Neural progenitor cell (in vitro differentiated cells): ENCODE data around the gene NUBP2. TPM values are rescaled to one million over a fixed set of nuclear protein-coding genes. Genes with fewer than 3 reads are reported as not detected.

Experiments used
- DNase-seq: peaks from one replicate; pipeline ENCODE4 v3.0.0-alpha.2; 2016; ENCODE audit warnings: low spot score
- H2AFZ ChIP-seq: fragments of 200-600 bp; sonication (generic); replicated peaks from 2 replicates; pipeline ENCODE4 v1.6.1; 2016; ENCODE audit warnings: antibody characterized with exemption
- H3F3A ChIP-seq: fragments of 200-600 bp; sonication (generic); 2 replicates; pipeline ENCODE4 v1.6.1; 2016; ENCODE audit warnings: antibody characterized with exemption, low read depth
- H3K27ac ChIP-seq: fragments of 200-600 bp; sonication (generic); 2 replicates; pipeline ENCODE4 v1.5.1; 2016; ENCODE audit warnings: mild to moderate bottlenecking
- H3K27me3 ChIP-seq: fragments of 200-600 bp; sonication (generic); 2 replicates; pipeline ENCODE4 v1.6.1; 2016; ENCODE audit warnings: mild to moderate bottlenecking, moderate library complexity
- H3K36me3 ChIP-seq: fragments of 200-600 bp; sonication (generic); 2 replicates; pipeline ENCODE4 v1.5.1; 2016
- H3K4me1 ChIP-seq: fragments of 200-600 bp; sonication (generic); 2 replicates; pipeline ENCODE4 v1.6.1; 2016; ENCODE audit warnings: mixed run types
- H3K4me2 ChIP-seq: fragments of 200-600 bp; sonication (generic); 2 replicates; pipeline ENCODE4 v1.6.1; 2016
- H3K4me3 ChIP-seq: fragments of 200-600 bp; sonication (generic); 2 replicates; pipeline ENCODE4 v1.5.1; 2016
- H3K79me2 ChIP-seq: fragments of 200-600 bp; sonication (generic); 2 replicates; pipeline ENCODE4 v1.6.1; 2016; ENCODE audit warnings: low read depth
- H3K9ac ChIP-seq: fragments of 200-600 bp; sonication (generic); 2 replicates; pipeline ENCODE4 v1.6.1; 2016
- H3K9me3 ChIP-seq: fragments of 200-600 bp; sonication (generic); 2 replicates; pipeline ENCODE4 v1.5.1; 2016; ENCODE audit warnings: low read depth
- H4K20me1 ChIP-seq: fragments of 200-600 bp; sonication (generic); 2 replicates; pipeline ENCODE4 v1.6.1; 2016; ENCODE audit warnings: low read depth
- H3K27ac Mint-ChIP-seq: 3 replicates; pipeline ENCODE4 v1.8.0; 2021; ENCODE audit warnings: mixed read lengths
- H3K27me3 Mint-ChIP-seq: 2 replicates; pipeline ENCODE4 v1.8.0; 2022; ENCODE audit warnings: low read depth, mild to moderate bottlenecking, inconsistent platforms, moderate library complexity, mixed read lengths; ENCODE audit not compliant: insufficient read depth
- H3K36me3 Mint-ChIP-seq: 3 replicates; pipeline ENCODE4 v1.8.0; 2021; ENCODE audit warnings: mixed read lengths
- H3K4me1 Mint-ChIP-seq: 3 replicates; pipeline ENCODE4 v1.8.0; 2021; ENCODE audit warnings: mixed read lengths
- H3K4me3 Mint-ChIP-seq: 3 replicates; pipeline ENCODE4 v1.8.0; 2021; ENCODE audit warnings: mild to moderate bottlenecking, moderate library complexity, mixed read lengths
- H3K9me3 Mint-ChIP-seq: 3 replicates; pipeline ENCODE4 v1.8.0; 2020; ENCODE audit warnings: mixed read lengths
- CTCF ChIP-seq: fragments of 200-600 bp; sonication (generic); IDR thresholded peaks from 2 replicates; pipeline ENCODE4 v1.5.1; 2017; ENCODE audit warnings: antibody characterized with exemption, mild to moderate bottlenecking
- EZH2 ChIP-seq: fragments of 200-600 bp; sonication (generic); IDR thresholded peaks from 2 replicates; pipeline ENCODE4 v1.6.1; 2017; ENCODE audit warnings: antibody characterized with exemption, mild to moderate bottlenecking, moderate library complexity
- EZH2phosphoT487 ChIP-seq: fragments of 200-600 bp; sonication (generic); IDR thresholded peaks from 2 replicates; pipeline ENCODE4 v1.6.1; 2017; ENCODE audit warnings: antibody characterized with exemption
- total RNA-seq: library from RNA; depleted of rRNA; stranded (reverse); fragments of >200 nt; gene quantifications from 2 replicates; pipeline ENCODE4 v1.2.3, GENCODE V29; 2015; ENCODE audit warnings: low replicate concordance

NUBP2 gene
- total RNA-seq, 1 donor from 2014 or later, result 22.8 TPM

DNA sequence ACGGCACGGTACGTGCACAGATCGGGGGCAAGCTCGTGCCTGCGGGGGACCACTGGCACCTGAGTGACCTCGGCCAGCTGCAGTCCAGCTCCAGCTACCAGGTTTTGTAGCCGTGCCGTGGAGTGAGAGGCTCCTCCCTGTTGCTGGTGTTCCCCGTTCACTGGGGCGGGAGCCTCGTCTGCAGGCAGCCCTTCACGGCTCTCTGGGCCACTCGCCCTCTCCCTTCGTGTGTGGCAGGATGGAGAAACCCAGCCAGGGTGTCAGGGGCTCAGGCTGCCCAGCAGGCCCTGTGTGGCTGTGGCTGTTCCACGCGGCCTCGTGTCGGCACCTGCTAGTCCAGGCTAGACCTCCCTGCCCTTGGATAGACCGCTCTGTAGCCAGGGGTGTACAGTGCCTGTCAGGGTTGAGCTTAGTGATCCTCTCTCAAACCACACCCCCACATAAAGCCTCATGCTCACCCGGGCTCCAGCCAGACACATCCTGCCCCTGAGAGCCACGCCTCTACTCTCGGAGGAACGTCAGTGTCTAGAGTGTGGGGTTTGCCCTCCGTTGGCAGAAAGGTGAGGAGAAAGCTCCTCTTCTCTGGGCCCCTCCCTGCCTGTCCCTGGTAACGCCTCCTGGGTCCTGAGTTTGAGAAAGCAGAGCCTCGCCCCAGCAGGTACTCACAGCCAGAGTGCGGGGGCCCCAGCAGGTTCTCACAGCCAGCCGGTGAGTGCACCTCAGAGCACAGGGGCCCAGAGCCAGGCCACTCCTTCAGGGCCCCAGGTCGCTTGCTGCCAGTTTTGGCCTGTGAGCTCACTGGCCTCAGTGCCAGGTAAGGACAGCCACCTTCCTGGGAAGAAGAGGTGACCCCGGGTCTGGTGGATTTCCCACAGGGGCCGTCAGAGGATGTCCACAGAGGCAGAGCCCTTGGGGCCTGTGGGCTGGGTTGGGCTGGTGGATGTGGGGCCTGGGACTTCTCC, 39.1 kb upstream of the NUBP2 start:
- Histone ChIP-seq H3K27ac (no peak overlapping the region), H4K20me1 (no peaks in the 10 kb centered on the region), H3K4me1 (no peaks in the 10 kb centered on the region), H2AFZ (no peak overlapping the region), H3K9me3 (no peaks in the 10 kb centered on the region), H3F3A (peaks cover 17% of the 10 kb centered on the region), H3K9ac (no peak overlapping the region), H3K27me3 (no peaks in the 10 kb centered on the region), H3K36me3 (no peaks in the 10 kb centered on the region), H3K4me3 (no peak overlapping the region), H3K4me2 (no peak overlapping the region), H3K79me2 (no peaks in the 10 kb centered on the region)
- Mint-ChIP-seq H3K27ac (no peak overlapping the region), H3K27me3 (no peaks in the 10 kb centered on the region), H3K36me3 (peaks cover 4% of the 10 kb centered on the region), H3K4me1 (no peaks in the 10 kb centered on the region), H3K4me3 (no peak overlapping the region), H3K9me3 (no peaks in the 10 kb centered on the region)
- TF ChIP-seq EZH2, result no peak
- no peak for DNase-seq

- Mint-ChIP-seq H3K27ac (no peak overlapping the region), H3K4me1 (no peaks in the 10 kb centered on the region), H3K4me3 (no peak overlapping the region), H3K36me3 (peaks cover 4% of the 10 kb centered on the region), H3K9me3 (no peaks in the 10 kb centered on the region), H3K27me3 (no peaks in the 10 kb centered on the region)
- H3K79me2 ChIP-seq, result no peaks in the 10 kb centered on the region
- peaks cover 10% of the 10 kb centered on the region for H3F3A ChIP-seq
- no peak overlapping the region for H3K4me3 ChIP-seq
- no peaks in the 10 kb centered on the region for H3K36me3 ChIP-seq
- H3K9me3 ChIP-seq, result no peaks in the 10 kb centered on the region
- H3K4me2 ChIP-seq, result no peak overlapping the region
- no peaks in the 10 kb centered on the region for H3K27me3 ChIP-seq
- no peak for DNase-seq
- no peaks in the 10 kb centered on the region for H4K20me1 ChIP-seq
- no peaks in the 10 kb centered on the region for H3K4me1 ChIP-seq
- no peak for TF ChIP-seq EZH2phosphoT487
- no peak for TF ChIP-seq EZH2
- TF ChIP-seq CTCF, result no peak
- no peak overlapping the region for H3K27ac ChIP-seq
- H3K9ac ChIP-seq, result no peak overlapping the region
- no peak overlapping the region for H2AFZ ChIP-seq
Observed at GRCh38 chr16:1744338-1744840, 38.4 kb upstream of the NUBP2 start.

DNA sequence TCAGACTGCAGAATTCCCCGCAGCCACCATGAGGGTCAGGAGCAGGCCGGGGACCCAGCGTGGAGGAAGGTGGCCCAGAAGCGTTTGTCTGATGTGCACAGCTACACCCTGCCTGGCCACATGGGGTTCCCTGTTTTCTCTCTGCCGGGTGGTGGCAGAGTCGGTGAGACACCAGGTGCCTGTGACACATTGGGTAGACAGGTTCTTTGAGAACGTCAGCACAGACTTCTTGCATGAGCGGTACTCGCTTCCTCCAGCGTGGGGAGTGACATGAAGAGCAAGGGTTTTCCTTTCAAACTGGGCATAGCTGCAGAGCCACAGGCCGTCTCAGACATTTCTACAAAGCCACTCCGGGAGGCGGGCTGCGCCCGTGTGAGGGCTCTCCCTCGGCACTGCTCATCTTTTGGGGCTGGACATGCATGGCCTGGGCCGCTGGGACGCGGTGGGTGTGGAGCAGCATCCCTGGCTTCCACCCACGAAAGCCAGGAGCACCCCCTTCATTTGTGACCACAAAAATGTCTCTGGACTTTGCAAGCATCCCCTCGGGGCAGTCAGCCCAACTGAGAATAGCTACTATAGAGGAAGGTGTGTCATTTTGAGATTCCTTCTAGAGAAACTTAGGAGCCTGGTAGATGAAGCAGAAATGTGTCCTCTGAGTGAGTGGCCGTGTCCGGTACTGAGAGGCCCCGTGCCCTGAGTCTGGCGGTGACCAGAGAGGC, 37.4 kb upstream of the NUBP2 start:
- no peaks in the 10 kb centered on the region for H3K9me3 ChIP-seq
- Mint-ChIP-seq H3K27ac (no peak overlapping the region), H3K4me3 (no peak overlapping the region), H3K36me3 (peaks cover 4% of the 10 kb centered on the region), H3K9me3 (no peaks in the 10 kb centered on the region), H3K4me1 (no peaks in the 10 kb centered on the region), H3K27me3 (no peaks in the 10 kb centered on the region)
- no peaks in the 10 kb centered on the region for H4K20me1 ChIP-seq
- TF ChIP-seq EZH2, result no peak
- TF ChIP-seq CTCF, result no peak
- H2AFZ ChIP-seq, result no peak overlapping the region
- H3F3A ChIP-seq, result peaks cover under 1% of the 10 kb centered on the region
- no peak overlapping the region for H3K4me3 ChIP-seq
- H3K9ac ChIP-seq, result no peak overlapping the region
- no peak overlapping the region for H3K27ac ChIP-seq
- no peak for DNase-seq
- H3K36me3 ChIP-seq, result no peaks in the 10 kb centered on the region
- no peaks in the 10 kb centered on the region for H3K79me2 ChIP-seq
- no peaks in the 10 kb centered on the region for H3K4me1 ChIP-seq
- no peaks in the 10 kb centered on the region for H3K27me3 ChIP-seq
- no peak overlapping the region for H3K4me2 ChIP-seq
